Hematopoietic multipotent progenitor cell treated with erythropoietin and hydrocortisone succinate and interleukin-3 and kit ligand, for 15 days (in vitro differentiated cells): ENCODE measurements around the gene NDUFAB1.
"Not testable (repeated sequence)": the region's sequence is repeated elsewhere in the genome, so short reads cannot be mapped to it uniquely, and the experiment has no call there.

Experiments
- DNase-seq: peaks from one replicate; pipeline ENCODE4 v3.0.0-alpha.2; 2015; ENCODE audit warnings: low spot score

The NDUFAB1 gene

GRCh38 chr16:23554536-23554935, 41.6 kb downstream of the NDUFAB1 start:
- no peak for DNase-seq

DNA sequence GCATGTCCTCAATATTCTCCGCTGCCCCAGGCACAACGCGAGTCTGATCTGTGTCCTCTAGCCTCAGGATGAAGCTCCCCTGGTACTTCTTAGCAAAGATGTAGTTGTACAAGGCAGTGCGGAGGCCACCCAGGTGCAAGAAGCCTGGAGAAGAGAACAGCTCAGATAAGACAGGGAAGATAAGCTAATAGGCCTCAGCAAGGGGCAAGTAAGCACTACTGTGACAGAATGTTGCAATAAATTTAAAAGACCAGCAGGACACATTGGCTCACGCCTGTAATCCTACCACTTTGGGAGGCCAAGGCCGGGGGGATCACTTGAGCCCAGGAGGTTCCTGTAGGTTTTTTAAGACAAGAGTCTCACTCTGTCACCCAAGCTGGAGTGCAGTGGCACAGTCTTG, 44.0 kb downstream of the NDUFAB1 start:
- DNase-seq, result no peak

DNA sequence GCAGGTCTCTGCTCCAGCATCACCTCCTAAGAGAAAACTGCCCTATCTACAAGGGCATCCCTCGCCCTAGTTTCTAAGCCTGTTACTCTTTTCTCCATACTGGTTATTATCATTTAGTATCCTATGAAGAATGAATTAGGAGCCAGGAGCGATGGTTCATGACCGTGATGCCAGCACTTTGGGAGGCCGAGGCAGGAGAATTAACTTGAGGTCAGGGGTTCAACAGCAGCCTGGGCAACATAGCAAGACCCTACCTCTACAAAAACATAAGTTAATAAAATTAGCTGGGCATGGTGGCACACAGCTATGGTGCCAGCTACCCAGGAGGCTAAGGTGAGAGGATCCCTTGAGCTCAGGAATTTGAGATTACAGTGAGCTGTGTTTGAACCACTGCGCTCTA, 46.2 kb downstream of the NDUFAB1 start:
- DNase-seq, result no peak

DNA sequence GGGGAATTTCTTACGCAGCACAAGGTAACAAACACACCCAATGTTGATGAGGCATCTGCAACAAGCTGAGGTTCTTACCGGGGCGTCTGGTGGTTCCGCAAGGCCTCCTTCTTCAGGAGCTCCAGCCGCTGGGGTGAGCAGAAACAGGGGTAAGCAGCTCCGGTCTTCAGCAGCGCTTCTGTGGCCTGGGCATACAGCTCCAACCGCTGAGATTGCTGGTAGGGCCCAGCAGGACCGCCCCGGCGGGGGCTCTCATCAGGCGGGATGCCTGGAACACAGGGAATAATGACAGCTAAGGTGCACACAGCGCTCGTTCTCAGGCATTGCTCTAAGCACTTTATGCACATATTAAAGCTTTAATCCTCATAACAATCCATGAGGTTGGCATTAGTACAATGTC, 51.7 kb downstream of the NDUFAB1 start:
- no peak for DNase-seq

- DNase-seq, result not testable (repeated sequence)
Measured at GRCh38 chr16:23540817-23541178, 55.3 kb downstream of the NDUFAB1 start.

- no peak for DNase-seq
Measured at GRCh38 chr16:23539984-23540816, 55.9 kb downstream of the NDUFAB1 start.

DNA sequence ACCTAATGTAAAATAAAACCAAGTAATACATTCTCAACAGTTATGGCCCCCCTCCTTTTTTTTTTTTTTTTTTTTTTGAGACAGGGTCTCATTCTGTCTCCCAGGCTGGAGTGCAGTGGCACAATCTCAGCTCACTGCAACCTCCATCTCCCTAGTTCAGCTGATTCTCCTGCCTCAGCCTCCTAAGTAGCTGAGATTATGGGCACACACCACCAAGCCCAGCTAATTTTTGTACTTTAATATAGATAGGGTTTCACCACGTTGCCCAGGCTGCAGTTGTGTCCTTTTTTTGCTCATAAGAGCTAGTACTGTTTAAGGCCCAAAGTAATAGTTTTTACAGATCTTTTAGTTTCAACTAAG, 57.2 kb downstream of the NDUFAB1 start:
- no peak for DNase-seq

- no peak for DNase-seq
Measured at GRCh38 chr16:23537390-23537789, 58.7 kb downstream of the NDUFAB1 start.

- DNase-seq, result no peak
Measured at GRCh38 chr16:23535901-23536300, 60.2 kb downstream of the NDUFAB1 start.

- no peak for DNase-seq
Measured at GRCh38 chr16:23534868-23535860, 61.0 kb downstream of the NDUFAB1 start.

DNA sequence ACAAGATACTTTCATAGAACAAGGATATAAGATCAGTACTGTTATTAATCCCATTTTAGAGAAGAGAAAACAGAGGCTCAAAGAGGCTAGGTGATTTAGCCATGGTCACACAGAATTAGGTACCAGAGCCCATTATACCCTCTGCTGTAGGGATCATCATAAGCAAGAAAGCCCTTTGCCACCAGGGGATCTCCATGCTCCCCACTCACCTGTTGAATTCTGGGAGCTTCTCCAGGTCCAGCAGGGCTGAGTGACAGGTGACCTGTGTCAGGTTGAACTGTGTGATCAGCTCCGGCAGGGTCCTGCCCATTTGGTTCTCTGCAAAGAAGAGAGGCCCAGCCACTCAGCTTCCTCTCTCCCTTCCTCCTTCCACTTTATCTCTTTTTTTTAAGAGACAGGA, 63.7 kb downstream of the NDUFAB1 start:
- no peak for DNase-seq
